GM21528 (cell line): ENCODE data around the gene PTPRT.

ENCODE experiments used
- ATAC-seq: cut with Tn5 transposase; IDR thresholded peaks from one replicate; pipeline ENCODE4 v1.9.1; 2021; ENCODE audit warnings: mild to moderate bottlenecking, moderate library complexity; ENCODE audit not compliant: unreplicated experiment, low FRiP score

Gene PTPRT

GRCh38 chr20:42979720-42980119 is 210.0 kb downstream of the PTPRT start:
- ATAC-seq: no peak

- no peak for ATAC-seq
Measured at GRCh38 chr20:42978184-42978974, 211.3 kb downstream of the PTPRT start.

GRCh38 chr20:42975974-42976373 is 213.7 kb downstream of the PTPRT start:
- ATAC-seq: no peak

GRCh38 chr20:42974347-42974746 is 215.4 kb downstream of the PTPRT start:
- ATAC-seq: no peak

GRCh38 chr20:42972591-42972990 is 217.1 kb downstream of the PTPRT start:
- ATAC-seq: no peak

GRCh38 chr20:42968746-42969145 is 221.0 kb downstream of the PTPRT start:
- ATAC-seq: no peak

GRCh38 chr20:42963796-42964195 is 225.9 kb downstream of the PTPRT start:
- no peak for ATAC-seq

- ATAC-seq: no peak
Measured at GRCh38 chr20:42961771-42962170, 227.9 kb downstream of the PTPRT start.

GRCh38 chr20:42959996-42960395 is 229.7 kb downstream of the PTPRT start:
- no peak for ATAC-seq

GRCh38 chr20:42958367-42959069 is 231.2 kb downstream of the PTPRT start:
- no peak for ATAC-seq

GRCh38 chr20:42957704-42958095 is 232.0 kb downstream of the PTPRT start:
- ATAC-seq: no peak

- ATAC-seq: no peak
Measured at GRCh38 chr20:42957018-42957703, 232.5 kb downstream of the PTPRT start.

GRCh38 chr20:42955713-42956112 is 234.0 kb downstream of the PTPRT start:
- ATAC-seq: no peak

- ATAC-seq: no peak
Measured at GRCh38 chr20:42954951-42955350, 234.8 kb downstream of the PTPRT start.

- ATAC-seq: no peak
Measured at GRCh38 chr20:42949950-42950349, 239.8 kb downstream of the PTPRT start.

- ATAC-seq: no peak
Measured at GRCh38 chr20:42945234-42945994, 244.3 kb downstream of the PTPRT start.

- no peak for ATAC-seq
Measured at GRCh38 chr20:42941629-42942028, 248.1 kb downstream of the PTPRT start.

- no peak for ATAC-seq
Measured at GRCh38 chr20:42938441-42939205, 251.1 kb downstream of the PTPRT start.

GRCh38 chr20:42936482-42936881 is 253.2 kb downstream of the PTPRT start:
- ATAC-seq: no peak

GRCh38 chr20:42924215-42924614 is 265.5 kb downstream of the PTPRT start:
- no peak for ATAC-seq
